Measurements from ENCODE around the gene EME2. TPM values are rescaled to one million over a fixed set of nuclear protein-coding genes. Genes with fewer than 3 reads are reported as not detected.
A peak's percentile ranks its signal among the peaks of the same experiment; 100 is the strongest.

The EME2 gene
- total and polyA plus RNA-seq, 12 donors: 1.8 to 90.7 (median 19.2) TPM

GRCh38 chr16:1817716-1818115, 45.1 kb downstream of the EME2 start:
- intact Hi-C loops (cut with DNase I): no loop called here
- 72 to 87% (median 78%) methylated on average over 17 of the region's 17 CpGs for WGBS, 4 donors

GRCh38 chr16:1818204-1818872, 45.7 kb downstream of the EME2 start:
- TF ChIP-seq POLR2A (IDR thresholded peaks at IDR 0.05): no peak
- no peak for TF ChIP-seq CTCF (IDR thresholded peaks at IDR 0.05)
- Histone ChIP-seq H3K9me3 (replicated peaks in 1 of 3) (no peaks in the 10 kb centered on the region), H3K4me1 (replicated peaks in 1 of 2) (peaks cover 0 to under 1% of the 10 kb centered on the region in 2 donors), H3K27ac (peak overlapping the region in 1 of 5 donors; percentile 47), H3K4me3 (no peak overlapping the region), H3K27me3 (no peaks in the 10 kb centered on the region), H3K36me3 (replicated peaks in 1 of 2) (peaks cover 0 to 86% of the 10 kb centered on the region in 2 donors)
- intact Hi-C loops (cut with DNase I): no loop called here
- DNase-seq: peak in 4 of 7 donors; percentile 17 to 44 (median 25)
- WGBS, 4 donors: 67 to 76% (median 72%) methylated on average over 17 to 27 of the region's 27 CpGs

More at GRCh38 chr16:1817716-1818115, 45.1 kb downstream of the EME2 start:
- H3K9me3 ChIP-seq (replicated peaks in 1 of 3): no peaks in the 10 kb centered on the region
- TF ChIP-seq CTCF (IDR thresholded peaks at IDR 0.05) (no peak), POLR2A (IDR thresholded peaks at IDR 0.05) (no peak)
- H3K4me3 ChIP-seq: no peak overlapping the region
- peak in 4 of 7 donors; percentile 16 to 31 (median 22) for DNase-seq
- no peaks in the 10 kb centered on the region for H3K27me3 ChIP-seq
- peaks cover 0 to 85% of the 10 kb centered on the region in 2 donors for H3K36me3 ChIP-seq (replicated peaks in 1 of 2)
- H3K4me1 ChIP-seq (replicated peaks in 1 of 2): no peaks in the 10 kb centered on the region
- H3K27ac ChIP-seq: peak overlapping the region in 1 of 5 donors; percentile 47

- Histone ChIP-seq H3K36me3 (replicated peaks in 1 of 2) (peaks cover 0 to 79% of the 10 kb centered on the region in 2 donors), H3K27ac (peak overlapping the region in 1 of 5 donors; percentile 47), H3K9me3 (replicated peaks in 1 of 3) (no peaks in the 10 kb centered on the region), H3K4me3 (no peak overlapping the region), H3K27me3 (no peaks in the 10 kb centered on the region), H3K4me1 (replicated peaks in 1 of 2) (peaks cover 0 to 7% of the 10 kb centered on the region in 2 donors)
- intact Hi-C loops (cut with DNase I): no loop called here
- TF ChIP-seq CTCF (IDR thresholded peaks at IDR 0.05) (no peak), POLR2A (IDR thresholded peaks at IDR 0.05) (no peak)
- 94 to 97% (median 94%) methylated on average over 9 to 35 of the region's 35 CpGs for WGBS, 4 donors
- peak in 1 of 7 donors; percentile 20 for DNase-seq
Observed at GRCh38 chr16:1818873-1819525, 46.4 kb downstream of the EME2 start.

- 90 to 96% (median 92%) methylated on average over 10 to 15 of the region's 15 CpGs for WGBS, 4 donors
- intact Hi-C loops (cut with DNase I): no loop called here
- no peaks in the 10 kb centered on the region for H3K9me3 ChIP-seq (replicated peaks in 1 of 3)
- no peak for TF ChIP-seq CTCF (IDR thresholded peaks at IDR 0.05)
- TF ChIP-seq POLR2A (IDR thresholded peaks at IDR 0.05): no peak
- peaks cover 0 to 74% of the 10 kb centered on the region in 2 donors for H3K36me3 ChIP-seq (replicated peaks in 1 of 2)
- H3K4me1 ChIP-seq (replicated peaks in 1 of 2): peaks cover 3 to 13% of the 10 kb centered on the region in 2 donors
- peak in 1 of 7 donors; percentile 14 for DNase-seq
- H3K4me3 ChIP-seq: no peak overlapping the region
- H3K27me3 ChIP-seq: no peaks in the 10 kb centered on the region
- H3K27ac ChIP-seq: no peak overlapping the region
Observed at GRCh38 chr16:1819611-1820010, 47.0 kb downstream of the EME2 start.

All from adrenal gland (tissue), 12 donors.